Mucosa of gallbladder (tissue), 1 donor: ENCODE measurements around the gene CCDC13. TPM values are rescaled to one million over a fixed set of nuclear protein-coding genes. Genes with fewer than 3 reads are reported as not detected.
"Not testable (repeated sequence)": the region's sequence is repeated elsewhere in the genome, so short reads cannot be mapped to it uniquely, and the experiment has no call there.

Experiments
- DNase-seq: peaks from one replicate; pipeline ENCODE4 v3.0.0-alpha.2; 2020; ENCODE audit warnings: low spot score
- total RNA-seq: library from RNA; stranded (reverse); gene quantifications from one replicate; pipeline ENCODE4 v1.2.1, GENCODE V29; 2021
- donor health status: DM: no; HTN: no; CAD: no.

CCDC13 gene, protein sequence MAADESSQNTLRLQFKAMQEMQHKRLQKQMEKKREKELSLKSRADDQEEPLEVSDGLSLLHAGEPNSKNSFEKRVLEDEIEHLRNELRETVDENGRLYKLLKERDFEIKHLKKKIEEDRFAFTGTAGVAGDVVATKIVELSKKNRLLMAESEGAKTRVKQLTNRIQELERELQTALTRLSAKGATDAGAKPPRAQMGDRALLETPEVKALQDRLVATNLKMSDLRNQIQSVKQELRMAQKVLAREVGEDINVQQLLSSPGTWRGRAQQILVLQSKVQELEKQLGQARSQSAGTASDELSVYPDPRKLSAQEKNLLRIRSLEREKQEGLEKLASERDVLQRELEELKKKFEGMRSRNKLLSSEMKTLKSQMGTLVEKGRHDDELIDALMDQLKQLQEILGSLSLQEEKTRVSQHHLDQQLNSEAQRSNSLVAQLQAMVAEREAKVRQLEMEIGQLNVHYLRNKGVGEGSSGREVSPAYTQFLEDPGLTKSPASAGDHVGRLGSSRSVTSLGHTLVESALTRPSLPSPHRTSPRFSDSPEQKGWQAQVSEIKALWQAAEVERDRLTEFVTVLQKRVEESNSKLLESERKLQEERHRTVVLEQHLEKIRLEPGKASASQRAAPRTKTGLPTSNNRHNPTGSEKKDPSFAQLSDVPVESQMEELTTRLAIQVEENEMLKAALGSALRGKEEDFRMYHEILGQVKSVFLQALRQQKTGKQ
- total RNA-seq, result 1.4 TPM

DNA sequence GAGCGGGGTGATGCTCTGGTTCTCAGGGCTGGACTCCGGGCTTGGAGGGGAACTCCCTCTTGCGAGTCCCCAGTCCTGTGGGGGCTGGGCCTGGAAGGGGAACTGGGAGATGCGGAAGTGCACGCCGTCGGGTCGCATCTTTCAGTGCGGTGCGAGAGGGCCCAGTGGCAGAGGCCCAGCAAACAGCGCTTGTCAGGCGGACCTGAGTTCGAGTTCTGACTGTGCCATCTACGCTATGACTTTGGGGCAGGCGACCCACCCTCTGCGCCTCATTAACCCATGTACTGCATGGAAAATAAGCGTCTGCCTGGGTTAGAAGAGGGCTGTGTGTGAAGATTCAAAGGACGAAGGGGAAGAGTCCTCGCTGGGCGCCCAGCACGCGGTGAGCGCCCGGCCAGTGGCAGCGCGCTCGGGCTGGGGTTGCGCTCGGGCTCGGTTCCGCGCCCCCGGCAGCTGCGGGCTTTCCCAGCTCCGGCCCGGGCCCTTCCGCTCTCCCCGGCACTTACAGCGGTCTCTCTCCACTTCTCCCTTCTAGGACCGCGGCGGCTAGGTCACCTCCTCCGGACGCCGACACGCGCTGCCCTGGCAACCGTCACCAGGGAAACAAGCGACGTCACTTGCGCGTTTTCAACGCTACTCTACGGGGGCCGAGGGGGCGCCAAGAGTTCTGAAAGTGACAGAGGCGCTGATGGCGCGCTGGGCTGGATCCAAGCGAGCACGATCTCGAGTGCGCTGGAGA, at the start of gene CCDC13:
Gene CCDC13, minus strand, starts transcription at position 584 of the 739 bp plus-strand sequence. CDS start 14,908 bp downstream, outside the sequence.
- DNase-seq, result peak; percentile 93

DNA sequence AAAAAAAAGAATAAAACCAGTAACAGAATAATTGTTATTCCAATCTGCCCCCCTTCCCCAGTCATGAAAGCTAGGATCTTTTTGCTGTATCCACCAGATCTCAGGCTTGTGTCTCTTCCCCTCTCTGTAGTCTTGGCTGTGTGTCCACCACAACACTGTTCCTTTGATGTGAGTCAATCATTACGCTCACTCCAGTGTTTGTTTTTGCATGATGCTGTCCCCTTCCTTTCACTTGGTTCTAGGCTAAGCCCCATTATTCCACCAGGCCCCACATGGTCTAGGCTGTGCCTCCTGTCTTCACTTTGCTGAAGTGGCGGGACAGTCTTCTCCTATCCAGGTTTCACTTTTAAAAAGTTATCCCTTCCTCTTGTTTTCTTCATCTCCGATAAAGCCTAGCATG, 49.8 kb upstream of the CCDC13 start:
- no peak for DNase-seq

DNA sequence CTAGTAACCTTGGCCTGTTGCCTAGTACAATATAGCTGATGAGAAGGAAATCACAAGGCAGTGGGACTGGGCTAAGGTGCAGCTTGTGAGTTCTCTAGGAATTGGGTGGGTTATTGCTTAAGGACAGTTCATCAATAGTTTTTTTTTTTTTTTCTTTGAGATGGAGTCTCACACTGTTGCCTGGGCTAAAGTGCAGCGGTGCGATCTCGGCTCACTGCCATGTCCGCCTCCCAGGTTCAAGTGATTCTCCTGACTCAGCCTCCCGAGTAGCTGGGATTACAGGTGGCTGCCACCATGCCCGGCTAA, 47.6 kb upstream of the CCDC13 start:
- no peak for DNase-seq

DNA sequence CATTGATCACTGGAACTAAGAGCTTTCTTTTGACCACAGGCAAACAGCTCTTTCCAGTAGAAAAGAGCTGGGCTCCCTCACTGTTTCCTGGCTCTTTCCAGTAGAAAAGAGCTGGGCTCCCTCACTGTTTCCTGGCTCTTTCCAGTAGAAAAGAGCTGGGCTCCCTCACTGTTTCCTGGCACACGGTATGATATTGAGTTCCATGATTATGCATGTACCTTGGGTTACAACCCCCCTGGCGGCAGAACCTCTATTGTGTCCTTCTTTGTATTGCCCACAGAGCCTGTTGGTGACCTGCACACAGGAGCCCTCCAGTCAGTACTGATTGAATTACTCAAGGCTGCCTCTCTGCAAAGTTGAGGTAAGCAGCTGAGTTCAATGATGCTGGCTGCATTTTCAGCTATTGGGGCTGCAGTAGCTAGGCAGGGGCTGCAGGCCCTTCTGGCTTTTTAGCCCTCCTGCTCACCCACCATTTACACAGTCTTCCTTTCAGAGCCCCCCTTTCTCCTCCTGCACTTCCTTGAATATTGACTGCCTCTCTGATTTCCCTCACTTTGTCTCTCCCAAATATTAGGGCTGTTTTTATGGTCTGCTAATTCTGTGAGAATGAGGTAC, 46.4 kb upstream of the CCDC13 start:
- DNase-seq, result no peak

DNA sequence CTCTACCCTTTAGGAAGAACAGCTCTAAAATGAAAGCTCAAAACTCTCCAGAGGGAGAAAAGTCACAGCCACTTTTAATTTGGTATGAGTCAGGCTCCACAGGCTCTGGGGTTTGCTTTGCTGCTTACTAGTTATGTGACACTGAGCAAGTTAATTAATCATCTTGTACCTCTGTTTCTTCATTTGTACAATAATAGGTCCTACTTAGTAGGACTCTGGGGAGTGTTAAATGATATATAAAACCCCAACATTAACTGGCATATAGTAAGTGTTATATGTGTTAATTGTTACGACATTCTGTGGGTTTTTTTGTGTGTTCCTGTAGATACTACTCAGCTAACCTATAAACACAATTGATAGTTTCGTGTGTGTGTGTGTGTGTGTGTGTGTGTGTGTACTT, 42.8 kb upstream of the CCDC13 start:
- DNase-seq, result no peak

DNA sequence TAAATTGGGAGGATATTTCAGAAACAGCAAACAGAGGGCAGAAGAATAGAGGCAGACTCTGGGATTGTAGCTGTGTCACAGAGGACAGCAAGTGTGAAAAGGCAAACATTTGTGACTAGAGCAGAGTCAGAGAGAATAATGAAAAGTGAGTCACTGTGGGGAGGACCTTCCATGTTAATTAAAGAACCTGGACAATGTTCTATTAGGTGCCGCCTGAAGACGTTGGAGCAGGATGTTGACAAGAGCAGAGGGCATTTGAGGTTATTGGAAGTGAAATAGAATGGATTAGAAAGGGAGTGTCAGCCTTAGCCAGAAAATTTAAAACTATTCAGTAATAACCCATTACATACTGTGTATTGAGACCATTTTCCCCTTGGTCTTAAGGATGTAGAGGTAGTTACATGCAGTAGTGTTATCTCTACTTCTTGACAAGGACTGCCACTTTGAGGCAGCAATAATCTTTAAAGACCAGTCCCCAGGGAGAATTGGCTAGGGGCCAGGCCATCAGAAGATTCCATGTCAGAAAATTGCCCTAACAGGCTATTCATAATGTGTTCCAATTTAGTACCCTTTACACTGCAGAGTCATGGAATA, 42.0 kb upstream of the CCDC13 start:
- peak; percentile 40 for DNase-seq

DNA sequence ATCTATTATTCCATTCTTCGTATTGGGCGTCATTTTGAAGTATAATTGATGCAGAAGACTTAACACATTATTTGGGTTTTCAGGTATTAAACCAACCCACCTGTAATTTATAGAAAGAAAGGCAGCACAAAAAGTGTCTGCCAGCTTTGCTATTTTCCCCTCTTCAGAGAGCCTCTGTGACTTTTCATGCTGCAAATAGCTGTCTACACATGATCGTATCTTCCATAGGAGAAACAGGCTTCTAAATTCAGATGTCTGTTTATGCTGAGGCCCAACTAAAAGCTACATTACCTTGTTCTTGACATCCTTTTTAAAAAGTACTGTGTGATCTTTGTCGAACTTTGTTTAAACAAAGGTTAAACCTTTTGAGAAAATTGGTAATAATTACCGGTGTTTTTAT, 41.2 kb upstream of the CCDC13 start:
- DNase-seq, result no peak

DNA sequence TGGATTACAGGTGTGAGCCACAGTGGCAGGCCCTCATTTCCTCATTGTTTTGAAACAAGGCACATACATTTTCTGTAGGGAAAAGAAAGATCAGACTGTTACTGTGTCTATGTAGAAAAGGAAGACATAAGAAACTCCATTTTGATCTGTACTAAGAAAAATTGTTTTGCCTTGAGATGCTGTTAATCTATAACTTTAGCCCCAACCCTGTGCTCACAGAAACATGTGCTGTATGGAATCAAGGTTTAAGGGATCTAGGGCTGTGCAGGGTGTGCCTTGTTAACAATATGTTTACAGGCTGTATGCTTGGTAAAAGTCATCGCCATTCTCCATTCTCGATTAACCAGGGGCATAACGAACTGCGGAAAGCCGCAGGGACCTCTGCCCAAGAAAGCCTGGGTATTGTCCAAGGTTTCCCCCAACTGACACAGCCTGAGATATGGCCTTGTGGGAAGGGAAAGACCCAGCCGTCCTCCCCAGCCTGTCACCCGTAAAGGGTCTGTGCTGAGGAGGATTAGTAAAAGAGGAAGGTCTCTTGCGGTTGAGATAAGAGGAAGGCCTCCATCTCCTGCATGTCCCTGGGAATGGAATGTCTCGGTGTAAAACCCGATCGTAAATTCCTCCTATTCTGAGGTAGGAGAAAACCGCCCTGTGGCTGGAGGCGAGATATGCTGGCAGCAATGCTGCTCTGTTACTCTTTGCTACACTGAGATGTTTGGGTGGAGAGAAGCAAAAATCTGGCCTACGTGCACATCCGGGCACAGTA, 38.2 kb upstream of the CCDC13 start:
- DNase-seq, result not testable (repeated sequence)

DNA sequence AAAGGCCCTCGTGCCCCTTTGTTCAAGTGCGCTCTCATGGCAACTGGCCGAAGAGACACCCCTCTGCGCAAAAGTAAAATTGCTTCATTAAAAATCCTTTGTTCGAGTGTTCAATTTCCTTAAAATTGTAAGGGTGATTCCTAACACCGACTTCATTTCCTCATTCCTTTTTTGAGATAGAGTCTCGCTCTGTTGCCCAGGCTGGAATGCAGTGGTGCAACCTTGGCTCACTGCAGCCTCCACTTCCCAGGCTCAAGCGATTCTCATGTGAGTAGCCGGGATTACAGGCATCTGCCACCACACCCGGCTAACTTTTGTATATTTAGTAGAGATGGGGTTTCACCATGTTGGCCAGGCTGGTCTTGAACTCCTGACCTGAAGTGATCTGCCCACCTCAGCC, 37.7 kb upstream of the CCDC13 start:
- not testable (repeated sequence) for DNase-seq

DNA sequence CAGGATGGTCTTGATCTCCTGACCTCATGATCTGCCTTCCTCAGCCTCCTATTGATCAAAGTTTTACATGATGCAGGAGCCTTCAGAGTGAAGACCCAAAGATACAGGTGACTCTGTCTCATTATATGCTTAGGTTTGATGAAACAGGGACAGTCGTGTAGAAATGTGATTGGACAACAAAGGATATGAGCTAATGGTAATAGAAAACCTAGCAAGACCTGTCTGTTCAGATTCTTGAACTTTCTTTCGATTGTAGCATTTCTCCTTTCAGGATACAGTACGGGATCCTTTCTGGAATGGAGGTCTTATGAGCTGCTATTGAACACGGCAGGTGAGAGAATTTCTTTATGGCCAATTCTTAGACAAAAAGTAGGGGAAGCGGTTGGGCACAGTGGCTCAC, 36.1 kb upstream of the CCDC13 start, which contains the start of gene ACKR2:
Gene ACKR2, plus strand, starts transcription at position 244 of the 400 bp plus-strand sequence. CDS start 55,058 bp downstream, outside the sequence.
- no peak for DNase-seq

DNA sequence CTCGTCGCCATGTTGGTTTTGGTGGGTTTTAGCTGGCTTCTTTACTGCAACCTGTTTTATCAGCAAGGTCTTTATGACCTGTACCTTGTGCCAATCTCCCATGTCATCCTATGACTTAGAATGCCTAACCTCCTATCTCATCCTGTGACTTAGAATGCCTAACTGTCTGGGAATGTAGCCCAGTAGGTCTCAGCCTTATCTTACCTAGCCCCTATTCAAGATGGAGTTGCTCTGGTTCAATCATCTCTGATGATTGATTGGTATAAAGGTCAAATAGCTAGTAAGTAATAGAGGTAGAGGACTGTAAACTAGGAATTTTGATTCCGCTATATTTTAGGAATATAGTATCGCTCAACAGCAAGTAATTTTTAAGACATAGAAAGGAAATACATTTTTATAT, 34.9 kb upstream of the CCDC13 start:
- DNase-seq, result no peak

DNA sequence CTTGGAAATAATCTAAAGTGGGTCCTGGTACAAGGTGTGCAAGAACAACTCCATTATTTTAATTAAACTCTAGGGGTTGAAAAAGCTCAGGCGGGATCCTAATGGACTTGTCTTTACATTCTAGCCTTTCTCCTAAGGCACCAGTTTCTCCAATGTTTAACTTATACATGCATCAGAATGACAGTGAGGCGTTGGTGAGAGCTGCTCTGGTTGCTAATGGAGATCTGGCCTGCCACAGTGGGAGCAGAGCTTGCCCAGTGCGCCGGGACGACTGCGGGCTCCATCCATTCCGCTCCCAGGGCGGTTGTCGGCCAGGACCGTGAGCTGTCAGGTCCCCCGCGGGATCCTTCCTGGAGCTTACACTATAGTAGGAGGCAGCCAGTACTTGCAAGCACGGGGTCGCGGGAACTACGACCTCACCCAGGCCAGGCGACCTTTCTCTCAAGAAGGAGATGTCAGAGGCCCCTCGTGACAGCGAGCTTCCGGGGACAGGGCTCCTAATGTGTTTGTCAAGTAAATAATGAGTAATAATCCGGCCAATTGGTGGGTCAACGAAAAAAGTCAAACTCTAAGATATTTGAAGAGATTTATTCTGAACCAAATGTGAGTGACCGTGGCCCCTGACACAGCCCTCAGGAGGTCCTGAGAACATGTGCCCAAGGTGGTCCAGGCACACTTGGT, 32.2 kb upstream of the CCDC13 start:
- DNase-seq, result no peak

DNA sequence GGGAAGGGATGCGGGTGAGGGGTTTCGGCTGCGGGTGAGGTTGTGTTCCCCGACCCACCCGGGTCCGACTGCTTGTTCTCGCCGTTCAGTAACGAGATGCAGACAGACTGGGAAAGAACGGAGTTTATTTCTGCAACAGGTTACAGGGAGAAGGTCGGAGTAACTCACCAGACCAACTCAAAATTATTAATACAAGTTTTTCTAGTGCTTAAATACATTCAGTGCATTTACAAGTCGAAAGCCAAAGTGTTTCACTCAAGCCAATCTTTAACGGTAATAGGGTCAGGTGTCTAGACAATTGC, 31.7 kb upstream of the CCDC13 start:
- DNase-seq, result no peak

DNA sequence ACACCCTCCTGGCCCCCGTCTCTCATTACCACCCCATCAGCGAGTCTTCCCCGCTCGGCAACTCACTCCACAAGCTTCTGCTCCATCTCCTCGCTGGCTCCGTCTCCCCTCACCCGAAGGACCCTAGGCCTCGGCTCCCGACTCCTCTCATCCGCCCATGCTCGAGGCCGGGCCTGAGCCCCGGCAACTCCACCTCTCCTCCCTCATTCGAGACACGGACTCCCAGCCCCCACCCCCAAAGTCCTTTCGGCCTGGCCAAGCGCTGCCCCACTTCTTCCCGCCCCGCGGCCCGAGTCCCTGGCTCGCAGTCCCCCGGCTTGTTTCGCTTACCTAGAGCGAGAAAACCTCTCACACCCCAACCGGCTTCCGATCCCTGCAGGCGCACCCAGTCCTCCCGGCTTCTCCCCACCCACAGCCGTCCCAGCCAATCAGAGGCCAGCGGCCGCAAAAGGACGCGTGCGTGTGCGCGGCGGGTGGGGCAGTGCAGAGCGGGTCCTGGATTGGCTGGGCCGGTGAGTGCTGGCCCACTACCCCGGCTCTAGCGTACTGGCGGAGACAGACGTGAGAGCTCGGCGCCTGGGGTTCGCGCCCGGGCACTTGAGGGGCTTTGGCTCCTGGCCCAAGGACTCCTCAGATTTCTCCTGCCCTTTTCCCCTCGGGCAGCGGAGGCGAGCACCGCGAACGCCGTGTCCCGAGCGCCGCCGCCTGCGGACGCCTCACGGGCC, 31.2 kb upstream of the CCDC13 start, which contains the start of gene HIGD1A:
Gene HIGD1A, minus strand, starts transcription at position 385 of the 725 bp plus-strand sequence. CDS start 10,237 bp downstream, outside the sequence.
- peak; percentile 96 for DNase-seq

DNA sequence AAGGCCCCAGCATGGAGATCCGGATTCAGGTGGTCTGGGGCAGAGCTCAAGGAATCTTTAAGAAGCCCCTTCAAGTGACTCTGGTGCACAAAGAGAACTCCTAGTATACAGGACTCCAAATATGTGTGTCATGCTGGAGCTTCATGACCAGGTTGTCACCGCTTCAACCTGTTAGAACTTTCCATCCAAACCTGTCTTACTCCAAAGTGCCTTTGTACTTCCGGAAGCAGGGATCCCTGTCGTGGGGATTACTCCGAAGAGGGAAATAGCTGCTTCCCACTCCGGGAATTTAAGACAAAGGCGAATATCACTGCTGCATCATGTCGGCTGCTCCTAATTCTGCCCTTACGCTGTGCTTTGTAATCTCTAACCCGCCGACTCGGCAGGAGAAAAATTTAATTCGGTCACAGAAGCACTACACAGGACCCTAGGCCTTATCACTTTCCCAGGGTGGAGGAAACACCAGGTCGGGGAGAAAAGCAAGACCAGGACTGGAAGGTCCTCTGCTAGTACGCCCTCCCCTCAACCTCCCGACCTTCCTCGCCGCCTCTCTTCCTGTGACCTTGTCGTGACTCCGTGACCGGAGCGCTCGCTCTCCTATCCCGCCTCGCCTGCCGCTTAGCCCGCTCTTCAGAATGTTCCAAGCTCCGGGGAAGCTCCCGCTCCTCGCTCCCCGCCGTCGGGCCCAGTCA, 30.5 kb upstream of the CCDC13 start:
- DNase-seq, result no peak

DNA sequence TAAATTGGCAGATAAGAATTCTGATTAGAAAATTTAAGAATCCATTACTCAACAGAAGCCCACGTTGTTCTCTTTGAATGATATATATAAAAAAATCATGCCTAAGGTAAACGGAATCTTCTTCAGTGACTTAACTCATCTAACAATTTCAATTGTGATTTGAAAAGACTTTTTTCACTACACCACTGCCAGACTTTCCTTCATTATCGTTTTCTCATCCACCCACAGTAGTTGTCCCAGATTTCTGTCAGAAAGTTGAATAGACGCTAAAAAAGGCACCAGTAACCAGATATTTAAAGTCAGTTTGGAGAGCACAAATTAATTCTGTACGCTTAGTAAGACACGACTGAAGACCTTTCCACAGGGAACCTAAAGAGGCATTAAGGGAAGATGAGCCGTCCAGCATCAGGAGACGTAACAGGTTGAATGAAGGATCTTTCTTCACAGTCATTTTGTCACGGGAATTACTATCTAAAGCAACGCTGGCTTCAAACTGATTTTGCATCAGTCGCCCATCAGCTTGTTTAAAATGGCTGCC, 29.9 kb upstream of the CCDC13 start:
- DNase-seq, result no peak

DNA sequence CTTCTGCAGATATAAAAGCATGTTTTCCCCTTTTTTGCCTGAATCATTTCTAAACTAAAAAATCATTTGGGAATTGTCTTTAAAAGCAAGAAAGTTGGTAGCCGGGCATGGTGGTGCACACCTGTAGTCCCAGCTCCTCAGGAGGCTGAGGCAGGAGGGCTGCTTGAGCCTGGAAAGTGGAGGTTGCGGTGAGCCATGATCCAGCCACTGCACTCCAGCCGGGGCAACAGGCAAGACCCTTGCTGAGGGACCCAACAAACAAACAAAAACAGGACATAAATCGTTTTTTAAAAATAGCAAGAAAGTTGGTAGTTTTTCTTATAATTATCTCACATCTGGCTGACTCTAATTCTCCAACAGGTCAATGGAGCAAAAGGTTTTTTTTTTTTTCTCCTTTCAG, 28.7 kb upstream of the CCDC13 start:
- no peak for DNase-seq

DNA sequence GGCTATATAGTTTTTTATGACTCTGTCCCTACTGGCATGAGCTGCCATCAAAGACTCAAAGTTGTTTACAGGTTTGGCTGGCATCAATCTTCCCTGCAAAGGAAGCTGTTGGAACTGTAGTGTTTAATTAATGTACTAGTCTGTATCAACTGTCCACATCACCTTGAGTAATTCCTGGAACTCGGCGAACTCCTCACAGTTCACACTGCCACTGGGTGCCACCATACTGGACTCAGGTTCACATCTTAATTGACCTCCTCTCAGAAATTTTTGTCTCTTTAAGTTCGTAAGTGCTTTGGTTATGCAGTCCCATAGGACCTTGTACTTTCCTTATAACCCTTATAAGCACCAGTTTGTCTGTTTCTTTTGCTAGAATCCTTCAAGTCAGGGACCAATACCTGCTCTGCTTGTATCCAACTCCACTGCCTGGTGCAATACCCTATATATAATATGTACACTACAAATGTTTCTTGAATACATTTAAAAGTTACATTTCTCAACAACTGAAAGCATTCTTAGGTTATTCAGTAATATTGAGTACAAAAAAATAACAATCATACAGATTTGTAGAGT, 28.1 kb upstream of the CCDC13 start:
- DNase-seq, result no peak
